ENCODE measurements around the gene KRTAP9-2.
"Not testable (repeated sequence)": the region's sequence is repeated elsewhere in the genome, so short reads cannot be mapped to it uniquely, and the experiment has no call there.

KRTAP9-2 gene

GRCh38 chr17:41237116-41237515, 10.7 kb downstream of the KRTAP9-2 start:
- not testable (repeated sequence) for DNase-seq (ENCODE audit: low spot score)

- DNase-seq (ENCODE audit: low spot score), result not testable (repeated sequence)
Observed at GRCh38 chr17:41237949-41238437, 11.5 kb downstream of the KRTAP9-2 start, which contains the start of gene KRTAP9-8. Gene KRTAP9-8, plus strand, starts transcription at chr17:41237999. Its CDS starts 53 bp downstream, at chr17:41238052.

- not testable (repeated sequence) for DNase-seq (ENCODE audit: low spot score)
Observed at GRCh38 chr17:41246995-41247787, 20.7 kb downstream of the KRTAP9-2 start.

- DNase-seq (ENCODE audit: low spot score), result not testable (repeated sequence)
Observed at GRCh38 chr17:41249637-41250240, 23.3 kb downstream of the KRTAP9-2 start, which contains the start of gene KRTAP9-4. Gene KRTAP9-4, plus strand, starts transcription at chr17:41249687. Its CDS starts 34 bp downstream, at chr17:41249721.

- DNase-seq (ENCODE audit: low spot score), result no peak
Observed at GRCh38 chr17:41251261-41251660, 24.8 kb downstream of the KRTAP9-2 start.

GRCh38 chr17:41254861-41255260, 28.4 kb downstream of the KRTAP9-2 start:
- no peak for DNase-seq (ENCODE audit: low spot score)

- not testable (repeated sequence) for DNase-seq (ENCODE audit: low spot score)
Observed at GRCh38 chr17:41255381-41256290, 29.2 kb downstream of the KRTAP9-2 start, which contains the start of gene KRTAP9-9. Gene KRTAP9-9, plus strand, starts transcription at chr17:41255384.

GRCh38 chr17:41256291-41256685, 29.8 kb downstream of the KRTAP9-2 start:
- no peak for DNase-seq (ENCODE audit: low spot score)

- DNase-seq (ENCODE audit: low spot score), result no peak
Observed at GRCh38 chr17:41258406-41258805, 32.0 kb downstream of the KRTAP9-2 start.

GRCh38 chr17:41263212-41263611, 36.8 kb downstream of the KRTAP9-2 start:
- DNase-seq (ENCODE audit: low spot score), result no peak

- DNase-seq (ENCODE audit: low spot score), result no peak
Observed at GRCh38 chr17:41264599-41264998, 38.2 kb downstream of the KRTAP9-2 start.

- no peak for DNase-seq (ENCODE audit: low spot score)
Observed at GRCh38 chr17:41265078-41265477, 38.6 kb downstream of the KRTAP9-2 start, which contains the start of gene KRTAP9-6. Gene KRTAP9-6, plus strand, starts transcription at chr17:41265378. Its CDS starts 0 bp downstream, at chr17:41265378.

- DNase-seq (ENCODE audit: low spot score), result no peak
Observed at GRCh38 chr17:41267711-41268110, 41.3 kb downstream of the KRTAP9-2 start.

GRCh38 chr17:41271323-41271722, 44.9 kb downstream of the KRTAP9-2 start:
- DNase-seq (ENCODE audit: low spot score), result not testable (repeated sequence)

GRCh38 chr17:41271858-41272257, 45.4 kb downstream of the KRTAP9-2 start:
- no peak for DNase-seq (ENCODE audit: low spot score)

- DNase-seq (ENCODE audit: low spot score), result not testable (repeated sequence)
Observed at GRCh38 chr17:41275648-41276190, 49.3 kb downstream of the KRTAP9-2 start, which contains the start of gene KRTAP9-7. Gene KRTAP9-7, plus strand, starts transcription at chr17:41275698. Its CDS starts 0 bp downstream, at chr17:41275698.
